ENCODE results near the gene TOX2. TPM values are rescaled to one million over a fixed set of nuclear protein-coding genes. Genes with fewer than 3 reads are reported as not detected.

The TOX2 gene
- total RNA-seq, 4 donors from 2014 or later = 0.20 to 0.42 TPM; not detected in 2

DNA sequence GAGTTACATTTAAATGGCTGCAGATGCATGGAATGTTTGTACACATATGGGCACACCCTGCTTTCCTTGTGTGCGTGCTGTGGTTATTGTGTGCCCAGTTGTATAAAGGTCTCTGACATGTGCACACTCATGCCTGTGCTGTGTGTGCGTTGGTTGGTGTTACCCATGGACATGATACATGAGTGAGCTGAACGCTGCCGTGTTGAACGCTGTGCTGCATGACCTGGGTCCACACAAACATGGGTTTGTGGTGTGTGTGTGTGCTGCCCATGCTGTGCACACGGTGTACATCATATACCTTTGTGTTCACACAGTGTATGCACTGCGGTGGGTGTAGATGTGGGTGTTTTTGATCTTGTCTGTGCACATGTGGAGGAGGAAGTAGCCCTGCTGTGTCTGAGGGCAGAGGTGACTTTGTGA, 54.4 kb downstream of the TOX2 start:
- Histone ChIP-seq H3K36me3 (no peaks in the 10 kb centered on the region), H3K27ac (no peak overlapping the region), H3K4me3 (no peak overlapping the region), H3K9me3 (no peaks in the 10 kb centered on the region), H3K27me3 (peaks cover 0 to under 1% (median 0%) of the 10 kb centered on the region in 3 donors), H3K4me1 (no peaks in the 10 kb centered on the region)
- ATAC-seq (no peak), DNase-seq (no peak)
- intact Hi-C loops (cut with DNase I; ENCODE audit: low total_unique reads) = no loop called here
- in situ Hi-C loops (cut with MboI; ENCODE audit: low sequenced_read_pairs in 4 of 4) = no loop called here
- TF ChIP-seq, protein P1, sequence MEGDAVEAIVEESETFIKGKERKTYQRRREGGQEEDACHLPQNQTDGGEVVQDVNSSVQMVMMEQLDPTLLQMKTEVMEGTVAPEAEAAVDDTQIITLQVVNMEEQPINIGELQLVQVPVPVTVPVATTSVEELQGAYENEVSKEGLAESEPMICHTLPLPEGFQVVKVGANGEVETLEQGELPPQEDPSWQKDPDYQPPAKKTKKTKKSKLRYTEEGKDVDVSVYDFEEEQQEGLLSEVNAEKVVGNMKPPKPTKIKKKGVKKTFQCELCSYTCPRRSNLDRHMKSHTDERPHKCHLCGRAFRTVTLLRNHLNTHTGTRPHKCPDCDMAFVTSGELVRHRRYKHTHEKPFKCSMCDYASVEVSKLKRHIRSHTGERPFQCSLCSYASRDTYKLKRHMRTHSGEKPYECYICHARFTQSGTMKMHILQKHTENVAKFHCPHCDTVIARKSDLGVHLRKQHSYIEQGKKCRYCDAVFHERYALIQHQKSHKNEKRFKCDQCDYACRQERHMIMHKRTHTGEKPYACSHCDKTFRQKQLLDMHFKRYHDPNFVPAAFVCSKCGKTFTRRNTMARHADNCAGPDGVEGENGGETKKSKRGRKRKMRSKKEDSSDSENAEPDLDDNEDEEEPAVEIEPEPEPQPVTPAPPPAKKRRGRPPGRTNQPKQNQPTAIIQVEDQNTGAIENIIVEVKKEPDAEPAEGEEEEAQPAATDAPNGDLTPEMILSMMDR (IDR thresholded peaks at IDR 0.05 in 4 of 5, conservative IDR thresholded peaks at IDR 0.05 in 1 of 5) = no peak
- TF ChIP-seq POLR2A (IDR thresholded peaks at IDR 0.05) = no peak

DNA sequence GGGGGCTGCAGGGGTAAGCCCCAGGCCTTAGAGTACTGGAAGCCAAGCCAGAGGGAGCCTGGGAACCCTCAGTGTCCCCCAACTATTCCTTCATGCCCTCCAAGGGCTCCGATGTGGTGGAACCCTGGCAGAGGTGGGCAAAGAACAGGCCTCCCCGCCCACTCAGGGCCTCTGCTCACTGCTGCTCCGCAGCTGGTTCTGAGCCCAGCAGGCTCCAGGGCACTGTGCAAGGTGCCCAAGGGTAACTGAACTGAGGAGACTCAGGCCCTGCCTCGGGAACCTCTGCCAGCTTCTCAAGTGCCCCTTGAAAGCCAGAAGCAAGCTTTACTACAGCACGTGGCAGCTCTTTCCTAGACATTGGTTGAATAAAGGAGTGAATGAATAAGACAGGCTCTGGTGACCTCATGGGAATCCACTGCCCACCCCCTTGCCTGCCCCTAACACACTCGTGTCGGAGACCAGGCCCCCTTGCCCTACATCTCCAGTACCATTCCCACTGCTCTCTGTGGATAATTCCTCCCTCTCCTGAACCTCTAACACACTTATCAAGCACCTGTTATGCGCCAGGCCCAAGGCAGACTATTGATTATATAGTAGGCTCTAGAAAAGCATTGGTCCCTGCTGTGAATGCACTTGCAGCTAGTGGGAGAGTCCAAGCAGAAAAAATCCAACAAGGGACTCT, 55.0 kb downstream of the TOX2 start:
- Histone ChIP-seq H3K4me1 (no peaks in the 10 kb centered on the region), H3K36me3 (no peaks in the 10 kb centered on the region), H3K27me3 (no peaks in the 10 kb centered on the region), H3K27ac (no peak overlapping the region), H3K9me3 (no peaks in the 10 kb centered on the region), H3K4me3 (no peak overlapping the region)
- no peak for TF ChIP-seq POLR2A (IDR thresholded peaks at IDR 0.05)
- TF ChIP-seq, protein P1 (IDR thresholded peaks at IDR 0.05 in 4 of 5, conservative IDR thresholded peaks at IDR 0.05 in 1 of 5) = no peak
- in situ Hi-C loops (cut with MboI; ENCODE audit: low sequenced_read_pairs in 4 of 4) = no loop called here
- DNase-seq = no peak
- intact Hi-C loops (cut with DNase I; ENCODE audit: low total_unique reads) = no loop called here
- ATAC-seq = no peak

DNA sequence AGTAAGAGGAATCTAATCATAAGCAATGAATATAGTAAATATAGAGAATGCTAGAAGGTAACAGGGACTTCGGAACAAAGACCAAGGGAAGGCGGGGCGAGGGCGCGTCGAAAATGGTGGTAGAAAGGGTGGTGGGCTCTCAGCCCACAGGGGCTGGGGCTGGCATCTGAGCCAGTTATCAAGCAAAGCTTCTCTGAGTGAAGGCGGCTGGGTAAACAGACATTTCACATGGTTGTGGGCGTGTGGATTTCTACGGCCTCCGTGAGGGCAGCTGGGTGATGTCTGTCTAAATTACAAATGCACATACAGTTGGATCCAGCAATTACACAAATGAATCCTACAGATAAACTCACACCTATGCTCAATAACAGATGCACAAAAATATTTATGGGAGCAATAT, 56.6 kb downstream of the TOX2 start:
- no peaks in the 10 kb centered on the region for H3K4me1 ChIP-seq
- in situ Hi-C loops (cut with MboI; ENCODE audit: low sequenced_read_pairs in 4 of 4) = no loop called here
- H3K9me3 ChIP-seq = no peaks in the 10 kb centered on the region
- DNase-seq (no peak), ATAC-seq (no peak)
- no peaks in the 10 kb centered on the region for H3K27me3 ChIP-seq
- no peak overlapping the region for H3K4me3 ChIP-seq
- H3K27ac ChIP-seq = no peak overlapping the region
- H3K36me3 ChIP-seq = no peaks in the 10 kb centered on the region
- intact Hi-C loops (cut with DNase I; ENCODE audit: low total_unique reads) = no loop called here
- TF ChIP-seq POLR2A (IDR thresholded peaks at IDR 0.05) = no peak
- TF ChIP-seq, protein P1 (IDR thresholded peaks at IDR 0.05 in 4 of 5, conservative IDR thresholded peaks at IDR 0.05 in 1 of 5) = no peak

DNA sequence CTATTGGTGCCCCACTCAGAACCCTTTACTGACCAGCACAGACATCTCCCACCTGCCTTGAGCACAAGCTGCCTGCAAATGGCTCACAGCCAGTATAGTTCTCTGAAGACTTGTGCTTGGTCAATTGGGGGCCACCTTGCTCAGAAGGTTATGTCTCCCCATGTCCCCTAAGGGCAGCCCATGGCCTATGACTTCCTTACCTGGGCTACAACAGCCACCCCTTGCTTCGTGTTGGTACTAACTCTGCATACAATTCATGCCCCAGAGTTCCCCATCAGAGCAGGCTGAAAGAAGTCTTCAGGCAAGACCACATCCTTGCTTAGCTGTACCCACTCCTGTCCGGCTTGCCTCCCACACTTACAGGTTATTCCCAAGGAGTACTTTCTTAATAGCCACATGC, 57.4 kb downstream of the TOX2 start:
- no peaks in the 10 kb centered on the region for H3K4me1 ChIP-seq
- intact Hi-C loops (cut with DNase I; ENCODE audit: low total_unique reads) (no loop called here), in situ Hi-C loops (cut with MboI; ENCODE audit: low sequenced_read_pairs in 4 of 4) (no loop called here)
- H3K27me3 ChIP-seq = no peaks in the 10 kb centered on the region
- ATAC-seq (no peak), DNase-seq (no peak)
- H3K27ac ChIP-seq = no peak overlapping the region
- no peaks in the 10 kb centered on the region for H3K9me3 ChIP-seq
- TF ChIP-seq, protein P1 (IDR thresholded peaks at IDR 0.05 in 4 of 5, conservative IDR thresholded peaks at IDR 0.05 in 1 of 5) = no peak
- TF ChIP-seq POLR2A (IDR thresholded peaks at IDR 0.05) = no peak
- H3K4me3 ChIP-seq = no peak overlapping the region
- H3K36me3 ChIP-seq = no peaks in the 10 kb centered on the region

DNA sequence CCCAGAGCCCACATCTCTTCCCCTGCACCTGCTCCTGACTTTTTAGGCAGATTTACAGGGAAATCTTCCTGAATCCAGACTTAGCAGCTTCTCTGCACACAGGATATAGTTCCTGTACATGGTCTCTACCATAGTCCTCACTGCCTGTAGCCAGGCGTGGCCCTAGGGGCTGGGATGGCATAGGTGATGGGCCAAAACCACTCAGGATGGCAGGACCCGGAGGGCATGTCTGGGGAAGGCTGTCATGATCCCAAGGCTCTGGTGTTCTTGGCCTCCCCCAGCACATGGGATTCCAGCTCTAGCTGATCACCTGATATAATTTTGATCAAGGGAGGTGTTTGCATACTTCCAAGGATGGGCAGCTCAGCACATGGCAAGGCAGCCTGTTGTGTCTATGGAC, 58.0 kb downstream of the TOX2 start:
- H3K4me3 ChIP-seq = no peak overlapping the region
- H3K36me3 ChIP-seq = no peaks in the 10 kb centered on the region
- intact Hi-C loops (cut with DNase I; ENCODE audit: low total_unique reads) (no loop called here), in situ Hi-C loops (cut with MboI; ENCODE audit: low sequenced_read_pairs in 4 of 4) (no loop called here)
- H3K4me1 ChIP-seq = no peaks in the 10 kb centered on the region
- no peak overlapping the region for H3K27ac ChIP-seq
- ATAC-seq (no peak), DNase-seq (no peak)
- TF ChIP-seq POLR2A (IDR thresholded peaks at IDR 0.05) = no peak
- TF ChIP-seq, protein P1 (IDR thresholded peaks at IDR 0.05 in 4 of 5, conservative IDR thresholded peaks at IDR 0.05 in 1 of 5) = no peak
- no peaks in the 10 kb centered on the region for H3K9me3 ChIP-seq
- no peaks in the 10 kb centered on the region for H3K27me3 ChIP-seq

All from gastrocnemius medialis (tissue), 4 donors.